Dermis lymphatic vessel endothelial cell (primary cell): ENCODE data around the gene IZUMO1R. TPM values are rescaled to one million over a fixed set of nuclear protein-coding genes. Genes with fewer than 3 reads are reported as not detected.

Source experiments
- total RNA-seq: library from RNA; depleted of rRNA; stranded (reverse); fragments of >200 nt; gene quantifications from 2 replicates; pipeline ENCODE4 v1.2.1, GENCODE V29; 2014

Gene IZUMO1R
- total RNA-seq: not detected in 2 replicates

DNA sequence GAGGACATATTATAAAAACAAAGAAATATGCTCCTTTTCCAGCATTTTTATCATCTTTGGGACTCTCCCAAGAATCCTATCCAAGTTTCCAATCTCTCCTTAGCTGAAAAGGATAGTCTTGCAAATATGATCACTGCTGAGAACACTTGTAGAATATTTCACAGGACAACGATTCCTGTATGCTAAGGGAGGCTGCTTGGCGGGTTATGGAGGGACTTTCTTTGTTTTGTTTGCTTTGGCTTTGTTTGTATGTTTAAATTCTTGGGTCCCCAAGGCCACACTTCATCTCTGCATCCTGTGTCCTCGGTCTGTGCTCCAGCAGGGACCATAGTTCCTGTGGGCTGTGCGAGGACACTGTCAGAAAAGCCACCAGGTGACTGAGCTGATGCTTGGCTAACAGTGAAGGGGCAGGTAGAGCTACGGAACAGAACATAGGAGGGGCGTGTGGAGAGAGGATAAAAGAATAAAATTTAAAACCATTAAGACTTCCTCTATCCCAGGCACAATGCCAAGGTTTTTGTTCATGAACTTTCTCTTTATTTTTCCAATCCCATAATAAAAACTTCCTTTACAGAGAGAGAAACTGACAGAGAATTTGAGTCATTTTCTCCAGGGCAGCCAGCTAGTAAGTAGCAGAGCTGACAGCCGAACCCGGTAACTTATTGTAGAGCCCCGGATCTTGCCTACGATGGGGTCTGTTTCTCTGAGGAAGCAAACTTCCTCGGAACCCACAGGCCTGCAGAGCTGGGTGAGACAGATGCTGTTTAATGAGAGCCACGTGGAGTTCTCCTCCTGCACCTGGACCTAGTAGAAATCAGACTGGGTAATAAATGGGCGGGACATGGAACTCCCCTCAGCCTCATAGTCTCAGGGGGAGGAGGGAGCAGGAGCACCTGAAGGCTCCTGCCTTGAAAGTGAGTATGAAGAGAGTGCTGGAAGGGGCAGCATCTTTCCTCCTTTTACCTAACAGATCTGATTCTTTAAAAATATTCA, at the start of gene IZUMO1R:
IZUMO1R (plus strand) TSS at position 615 of the 993 bp plus-strand sequence. CDS start 1,057 bp downstream, outside the sequence.

Other genes starting within 250 kb of the IZUMO1R start
- gene PANX1, start 175.7 kb upstream of the IZUMO1R start, total RNA-seq: 25.2 and 27.8 TPM in 2 replicates
- gene GPR83, start 96.8 kb downstream of the IZUMO1R start, total RNA-seq: under 0.01 TPM in 1 of 2 replicates, not detected in the other
- 10.3 and 16.1 TPM in 2 replicates for gene MRE11, start 189.3 kb downstream of the IZUMO1R start, total RNA-seq
- gene ANKRD49, start 189.4 kb downstream of the IZUMO1R start, total RNA-seq: 10.5 and 12.3 TPM in 2 replicates
- gene C11orf97, start 207.9 kb downstream of the IZUMO1R start, total RNA-seq: not detected in 2 replicates
- gene FUT4, start 239.3 kb downstream of the IZUMO1R start, total RNA-seq: 6.0 and 6.1 TPM in 2 replicates